ENCODE results near the gene METAP1. TPM values are rescaled to one million over a fixed set of nuclear protein-coding genes. Genes with fewer than 3 reads are reported as not detected.

METAP1 gene
- total RNA-seq, 1 donor from 2014 or later, result 41.9 TPM

Other genes with a start within 250 kb of the METAP1 start
- gene EIF4E, start 66.6 kb upstream of the METAP1 start, total RNA-seq, result 237 and 306 TPM in 2 replicates
- 90.6 and 152 TPM in 2 replicates for gene ADH5, start 93.1 kb downstream of the METAP1 start, total RNA-seq
- not detected in 2 replicates for gene ADH4, start 148.6 kb downstream of the METAP1 start, total RNA-seq
- gene ADH6, start 223.5 kb downstream of the METAP1 start, total RNA-seq, result not detected in 2 replicates